OCI-LY3 (cell line): ENCODE results near the gene TTC13.

Experiments
- EZH2phosphoT487 ChIP-seq: fragments of 200-600 bp; shearing (Covaris generic); IDR thresholded peaks from 2 replicates; pipeline ENCODE4 v1.6.1; 2018; ENCODE audit warnings: antibody characterized with exemption, mixed run types, low read depth
- TF ChIP-seq, protein P1 (sequence below): fragments of 200-600, 300-600 bp; sonication (generic); IDR thresholded peaks from 2 replicates; pipeline ENCODE4 v1.5.1; 2014; ENCODE audit warnings: antibody characterized with exemption, low read length, low read depth

DNA sequence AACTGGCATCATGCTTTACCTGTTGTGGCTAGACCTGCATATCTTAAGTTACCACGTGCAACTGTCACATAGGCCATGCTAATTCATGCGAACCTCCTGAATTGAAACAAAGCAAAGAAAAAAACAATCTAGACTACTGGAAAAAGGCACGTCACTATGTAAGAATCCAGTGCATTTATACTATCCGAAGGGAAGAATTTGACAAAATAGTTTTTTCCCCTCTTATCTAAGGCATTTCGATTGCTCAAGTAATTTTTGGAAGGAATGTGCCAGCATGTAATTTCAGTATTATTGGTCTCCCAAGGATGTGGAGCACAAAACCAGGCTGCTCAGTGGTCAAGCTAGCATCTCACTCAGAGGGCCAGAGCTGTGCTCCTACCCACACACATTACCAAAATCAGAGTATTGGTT is 78.8 kb downstream of the TTC13 start:
- TF ChIP-seq, protein P1, sequence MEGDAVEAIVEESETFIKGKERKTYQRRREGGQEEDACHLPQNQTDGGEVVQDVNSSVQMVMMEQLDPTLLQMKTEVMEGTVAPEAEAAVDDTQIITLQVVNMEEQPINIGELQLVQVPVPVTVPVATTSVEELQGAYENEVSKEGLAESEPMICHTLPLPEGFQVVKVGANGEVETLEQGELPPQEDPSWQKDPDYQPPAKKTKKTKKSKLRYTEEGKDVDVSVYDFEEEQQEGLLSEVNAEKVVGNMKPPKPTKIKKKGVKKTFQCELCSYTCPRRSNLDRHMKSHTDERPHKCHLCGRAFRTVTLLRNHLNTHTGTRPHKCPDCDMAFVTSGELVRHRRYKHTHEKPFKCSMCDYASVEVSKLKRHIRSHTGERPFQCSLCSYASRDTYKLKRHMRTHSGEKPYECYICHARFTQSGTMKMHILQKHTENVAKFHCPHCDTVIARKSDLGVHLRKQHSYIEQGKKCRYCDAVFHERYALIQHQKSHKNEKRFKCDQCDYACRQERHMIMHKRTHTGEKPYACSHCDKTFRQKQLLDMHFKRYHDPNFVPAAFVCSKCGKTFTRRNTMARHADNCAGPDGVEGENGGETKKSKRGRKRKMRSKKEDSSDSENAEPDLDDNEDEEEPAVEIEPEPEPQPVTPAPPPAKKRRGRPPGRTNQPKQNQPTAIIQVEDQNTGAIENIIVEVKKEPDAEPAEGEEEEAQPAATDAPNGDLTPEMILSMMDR, result no peak
- TF ChIP-seq EZH2phosphoT487, result no peak
